Psoas muscle (tissue), 8 donors: ENCODE data around the gene LRRC9. TPM values are rescaled to one million over a fixed set of nuclear protein-coding genes. Genes with fewer than 3 reads are reported as not detected.

Experiments
- ATAC-seq, 4 donors: fragments of 200-7000 bp; cut with Tn5 transposase; one replicate each; pipeline ENCODE4 v1.9.1; 2020; ENCODE audit warnings: moderate library complexity in 3 of 4, mild to moderate bottlenecking in 2 of 4
- DNase-seq, 2 donors: peaks; one replicate each; pipeline ENCODE4 v3.0.0-alpha.2; 2020
- H3K27ac ChIP-seq: fragments of 200-600 bp; one replicate; pipeline ENCODE4 v1.8.0; 2022
- H3K27me3 ChIP-seq, 3 donors: fragments of 200-600 bp in 1 of 3; one replicate each; pipeline versions ENCODE4 v1.6.1 to v1.8.0; 2013 to 2022; ENCODE audit warnings: low read length in 2 of 3, mild to moderate bottlenecking in 2 of 3, moderate library complexity in 1 of 3; ENCODE audit not compliant: insufficient read depth in 3 of 3
- H3K36me3 ChIP-seq, 2 donors: fragments of 200-600 bp in 1 of 2; one replicate each; pipeline versions ENCODE4 v1.6.1 to v1.8.0; 2013 to 2022; ENCODE audit warnings: low read depth in 1 of 2, mild to moderate bottlenecking in 1 of 2, moderate library complexity in 1 of 2; ENCODE audit not compliant: insufficient read depth in 1 of 2
- H3K4me1 ChIP-seq: fragments of 200-600 bp; one replicate; pipeline ENCODE4 v1.8.0; 2022
- H3K4me3 ChIP-seq: fragments of 200-600 bp; one replicate; pipeline ENCODE4 v1.8.0; 2022; ENCODE audit warnings: mild to moderate bottlenecking
- H3K9me3 ChIP-seq: fragments of 200-600 bp; one replicate; pipeline ENCODE4 v1.8.0; 2022
- WGBS, 3 donors: extraction: QIAGEN DNeasy Blood & Tissue Kit; methylation state at CpG; one replicate each; pipeline versions ENCODE4 v1.1.6 to v1.1.7; 2013; 5-methylcytosine and 5-hydroxymethylcytosine counted together
- intact Hi-C, 2 donors: fragments of 100-400 bp; cut with DNase I; formaldehyde crosslinking; loops; one replicate each; pipeline versions ENCODE4 v1.11.0 to v1.14.2; 2022
- polyA plus RNA-seq, 3 donors: library from polyadenylated mRNA; stranded (reverse); fragments of 200-250 nt; gene quantifications; one replicate each; pipeline ENCODE4 v1.2.3, GENCODE V29; 2013
- total RNA-seq, 4 donors: library from RNA; stranded (reverse); fragmentation: NEBNext Ultra II Directional in 2 of 4; extraction: Animal tissue kit (Norgen Biotek cat#: 25700) in 2 of 4; gene quantifications; one replicate each; pipeline versions ENCODE4 v1.2.1 to v1.2.4, GENCODE V29; 2021 to 2023
- TF ChIP-seq, protein P1 (sequence below): fragments of 200-600 bp; IDR thresholded peaks from one replicate; pipeline ENCODE4 v1.8.0; 2022; ENCODE audit warnings: antibody characterized with exemption
- donor health status: healthy with polysubstance abuse.
- donor health status: DM: no; HTN: no; CAD: no; lungs with moderate emphysema.
- donor health status: Bipolar disorder and iron deficiency.
- donor health status: healthy.
- donor health status: DM: yes; HTN: yes; CAD: no.
- donor health status: DM: no; HTN: no; CAD: no.
- donor health status: DM: no; HTN: no; CAD: no.
- donor health status: DM: yes; HTN: yes; CAD: no.

The LRRC9 gene
- total and polyA plus RNA-seq, 7 donors = under 0.01 to 0.40 (median 0.12) TPM; not detected in 4

DNA sequence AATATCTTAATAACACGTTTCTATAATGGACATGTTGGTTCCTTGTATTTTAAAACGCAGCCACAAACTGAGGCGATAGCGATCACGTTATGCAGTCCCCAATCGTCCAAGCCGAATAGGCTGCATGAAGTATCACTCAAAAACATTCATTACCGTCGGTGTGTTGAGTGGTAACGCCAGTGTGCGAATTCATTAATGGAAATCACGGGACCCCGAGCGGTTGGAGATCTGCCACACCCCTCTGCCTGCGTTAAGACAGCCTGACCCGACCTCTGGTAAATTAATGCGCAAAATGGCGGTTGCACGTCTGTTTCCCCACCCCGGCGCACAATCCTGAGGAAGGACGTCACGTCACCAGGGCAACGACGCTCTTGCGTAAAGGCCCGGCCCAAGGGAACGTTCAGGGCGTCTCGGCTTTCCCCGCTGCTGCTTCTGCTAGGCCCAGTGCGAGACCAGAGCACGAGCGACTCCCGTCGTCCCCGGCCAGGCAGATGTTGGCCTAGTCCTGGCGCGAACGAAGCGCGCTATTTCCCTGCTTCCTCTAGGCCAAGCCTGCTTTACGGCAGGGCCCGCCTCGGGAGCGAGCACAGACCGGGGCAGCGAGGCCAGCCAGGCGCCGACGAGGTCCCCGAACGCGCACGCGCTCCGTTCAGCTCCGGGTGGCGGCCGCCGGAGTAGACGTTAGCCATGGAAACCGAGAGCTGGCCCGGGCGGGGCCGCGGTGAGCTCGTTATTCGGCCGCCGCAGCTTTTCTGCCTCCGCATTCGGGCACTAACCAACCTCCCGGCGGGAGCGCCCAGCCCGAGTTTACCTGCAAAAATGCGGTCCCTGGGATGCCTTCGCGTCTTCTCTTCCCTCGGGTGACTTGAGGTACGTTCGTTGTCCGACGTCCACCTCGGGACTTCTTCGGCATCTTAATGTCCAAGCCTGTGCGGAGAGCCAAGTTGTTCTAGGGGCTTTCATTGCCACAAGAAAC is 171.9 kb downstream of the LRRC9 start, which contains the start of gene PCNX4:
Gene PCNX4 (plus strand): TSS at position 374 of the 976 bp plus-strand sequence. CDS start 15,716 bp downstream, outside the sequence.
- Histone ChIP-seq H3K9me3 (no peaks in the 10 kb centered on the region), H3K4me1 (peaks cover 29% of the 10 kb centered on the region), H3K4me3 (peak within 1 kb of the TSS; percentile 87), H3K27ac (peak within 1 kb of the TSS; percentile 97), H3K36me3 (peaks cover 0 to 3% of the 10 kb centered on the region in 2 donors), H3K27me3 (no peaks in the 10 kb centered on the region)
- DNase-seq = peak; percentile 97 to 99
- TF ChIP-seq, protein P1, sequence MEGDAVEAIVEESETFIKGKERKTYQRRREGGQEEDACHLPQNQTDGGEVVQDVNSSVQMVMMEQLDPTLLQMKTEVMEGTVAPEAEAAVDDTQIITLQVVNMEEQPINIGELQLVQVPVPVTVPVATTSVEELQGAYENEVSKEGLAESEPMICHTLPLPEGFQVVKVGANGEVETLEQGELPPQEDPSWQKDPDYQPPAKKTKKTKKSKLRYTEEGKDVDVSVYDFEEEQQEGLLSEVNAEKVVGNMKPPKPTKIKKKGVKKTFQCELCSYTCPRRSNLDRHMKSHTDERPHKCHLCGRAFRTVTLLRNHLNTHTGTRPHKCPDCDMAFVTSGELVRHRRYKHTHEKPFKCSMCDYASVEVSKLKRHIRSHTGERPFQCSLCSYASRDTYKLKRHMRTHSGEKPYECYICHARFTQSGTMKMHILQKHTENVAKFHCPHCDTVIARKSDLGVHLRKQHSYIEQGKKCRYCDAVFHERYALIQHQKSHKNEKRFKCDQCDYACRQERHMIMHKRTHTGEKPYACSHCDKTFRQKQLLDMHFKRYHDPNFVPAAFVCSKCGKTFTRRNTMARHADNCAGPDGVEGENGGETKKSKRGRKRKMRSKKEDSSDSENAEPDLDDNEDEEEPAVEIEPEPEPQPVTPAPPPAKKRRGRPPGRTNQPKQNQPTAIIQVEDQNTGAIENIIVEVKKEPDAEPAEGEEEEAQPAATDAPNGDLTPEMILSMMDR = no peak
- ATAC-seq = peak; percentile 89 to 96 (median 94)
- 0% methylated on average over 84 to 88 of the region's 88 CpGs for WGBS, 3 donors
- intact Hi-C loops = loop anchor here (1.0 to 10.0 kb wide), 6 partner anchors 65 to 156 kb away; partner anchors contain the start of gene PPM1A (in 1 of the 2)

DNA sequence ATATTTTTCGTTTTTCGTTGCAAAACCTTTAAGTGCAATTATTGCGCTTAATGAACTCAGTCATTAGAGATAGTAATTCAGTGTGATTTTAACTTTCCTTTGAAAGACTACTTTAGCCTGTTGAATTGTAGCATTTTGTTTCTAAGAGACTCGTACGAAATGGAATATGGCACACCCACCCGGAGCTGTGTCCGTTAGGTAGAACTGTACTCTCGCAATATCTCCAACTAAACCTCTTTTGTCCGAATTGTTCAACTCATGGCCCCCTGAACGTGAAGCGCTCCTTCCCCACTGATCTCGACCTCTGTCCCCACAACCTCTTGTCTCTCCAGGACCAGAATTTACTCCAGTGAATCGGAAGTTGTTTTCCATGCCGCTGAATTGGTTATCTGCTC is 172.6 kb downstream of the LRRC9 start:
- Histone ChIP-seq H3K4me1 (peaks cover 36% of the 10 kb centered on the region), H3K9me3 (no peaks in the 10 kb centered on the region), H3K27me3 (no peaks in the 10 kb centered on the region), H3K36me3 (peaks cover 3% of the 10 kb centered on the region in 2 donors), H3K27ac (peak overlapping the region; percentile 97), H3K4me3 (peak overlapping the region; percentile 87)
- TF ChIP-seq, protein P1 = no peak
- intact Hi-C loops = loop anchor here (1.0 to 10.0 kb wide), 6 partner anchors 65 to 156 kb away; partner anchors contain the start of gene PPM1A (in 1 of the 2)
- peak in 1 of 2 donors; percentile 16 for DNase-seq
- 0% methylated on average over 14 of the region's 14 CpGs for WGBS, 3 donors
- peak in 1 of 4 donors; percentile 25 for ATAC-seq

DNA sequence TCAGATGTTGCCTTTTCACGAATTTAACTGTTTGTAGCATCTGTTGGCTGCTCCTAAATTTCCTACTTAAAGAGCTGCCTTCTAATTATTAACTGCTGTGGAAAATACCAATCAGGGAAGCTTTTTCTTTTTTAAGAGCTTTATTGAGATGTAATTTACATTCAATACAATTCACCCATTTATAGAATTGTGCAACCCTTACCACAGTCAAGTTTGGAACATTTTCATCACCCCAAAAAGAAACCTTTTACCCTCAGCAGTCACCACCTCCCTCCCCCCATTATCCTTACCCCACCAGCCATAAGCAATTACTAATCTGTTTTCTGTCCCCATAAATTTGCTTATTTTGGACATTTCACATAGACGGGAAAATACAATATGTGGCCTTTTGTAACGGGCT is 173.1 kb downstream of the LRRC9 start:
- peaks cover 39% of the 10 kb centered on the region for H3K4me1 ChIP-seq

DNA sequence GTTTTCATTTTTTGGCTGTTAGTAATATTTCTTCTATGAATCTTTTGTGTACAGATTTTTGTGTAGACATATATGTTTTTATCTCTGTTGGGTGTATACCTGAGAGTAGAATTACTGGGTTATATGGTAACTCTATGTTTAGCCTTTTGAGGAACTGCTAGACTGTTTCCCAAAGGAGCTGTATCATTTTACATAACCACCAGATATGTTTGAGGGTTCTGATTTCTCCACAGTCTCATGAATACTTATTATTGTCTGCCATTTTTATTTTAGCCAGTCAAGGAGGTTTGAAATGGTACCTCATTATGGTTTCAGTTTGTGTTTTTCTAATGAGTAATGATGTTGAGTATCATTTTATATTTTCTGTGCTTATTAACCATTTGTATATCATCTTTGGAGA is 173.7 kb downstream of the LRRC9 start:
- TF ChIP-seq, protein P1 = no peak
- peak overlapping the region; percentile 97 for H3K27ac ChIP-seq
- H3K4me1 ChIP-seq = peaks cover 39% of the 10 kb centered on the region

More for the DNA sequence above, 173.1 kb downstream of the LRRC9 start:
- Histone ChIP-seq H3K36me3 (peaks cover 3 to 5% of the 10 kb centered on the region in 2 donors), H3K27me3 (no peaks in the 10 kb centered on the region), H3K4me3 (peak overlapping the region; percentile 87), H3K27ac (peak overlapping the region; percentile 97), H3K9me3 (no peaks in the 10 kb centered on the region)
- no peak for ATAC-seq
- DNase-seq = no peak
- WGBS, 3 donors = 11 to 14% (median 12%) methylated on average over 3 of the region's 3 CpGs
- TF ChIP-seq, protein P1 = no peak
- intact Hi-C loops = loop anchor here (5.0 to 10.0 kb wide), 4 partner anchors 64 to 154 kb away; partner anchors contain the start of gene PPM1A (in 1 of the 2)

More for the DNA sequence above, 173.7 kb downstream of the LRRC9 start:
- Histone ChIP-seq H3K4me3 (peak overlapping the region; percentile 87), H3K9me3 (no peaks in the 10 kb centered on the region), H3K36me3 (peaks cover 3 to 5% of the 10 kb centered on the region in 2 donors), H3K27me3 (no peaks in the 10 kb centered on the region)
- DNase-seq (no peak), ATAC-seq (no peak)
- intact Hi-C loops = loop anchor here (5.0 to 10.0 kb wide), 4 partner anchors 64 to 154 kb away; partner anchors contain the start of gene PPM1A (in 1 of the 2)
